Measurements from ENCODE around the gene GSTCD. TPM values are rescaled to one million over a fixed set of nuclear protein-coding genes. Genes with fewer than 3 reads are reported as not detected.
"Not testable (repeated sequence)": the region's sequence is repeated elsewhere in the genome, so short reads cannot be mapped to it uniquely, and the experiment has no call there.

The GSTCD gene
- polyA plus RNA-seq, 4 donors: 15.0 to 19.7 (median 17.3) TPM

DNA sequence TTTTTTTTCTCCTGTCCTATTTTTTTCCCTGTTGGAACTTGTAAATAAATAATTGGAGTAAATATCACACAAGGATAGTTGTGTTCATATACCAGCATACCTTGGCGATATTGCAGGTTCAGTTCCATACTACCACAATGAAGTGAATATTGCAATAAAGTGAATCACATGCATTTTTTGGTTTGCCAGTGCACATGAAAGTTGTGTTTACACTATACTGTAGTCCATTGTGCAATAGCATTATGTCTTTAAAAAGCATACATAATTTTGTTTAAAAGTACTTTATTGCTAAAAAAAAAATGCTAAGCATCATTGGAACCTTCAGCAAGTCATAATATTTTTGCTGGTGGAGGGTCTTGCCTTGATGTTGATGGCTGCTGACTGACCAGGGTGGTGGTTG lies 88.6 kb downstream of the GSTCD start:
- no peak for DNase-seq (ENCODE audit: low read depth in 4 of 4, low spot score in 3 of 4)

DNA sequence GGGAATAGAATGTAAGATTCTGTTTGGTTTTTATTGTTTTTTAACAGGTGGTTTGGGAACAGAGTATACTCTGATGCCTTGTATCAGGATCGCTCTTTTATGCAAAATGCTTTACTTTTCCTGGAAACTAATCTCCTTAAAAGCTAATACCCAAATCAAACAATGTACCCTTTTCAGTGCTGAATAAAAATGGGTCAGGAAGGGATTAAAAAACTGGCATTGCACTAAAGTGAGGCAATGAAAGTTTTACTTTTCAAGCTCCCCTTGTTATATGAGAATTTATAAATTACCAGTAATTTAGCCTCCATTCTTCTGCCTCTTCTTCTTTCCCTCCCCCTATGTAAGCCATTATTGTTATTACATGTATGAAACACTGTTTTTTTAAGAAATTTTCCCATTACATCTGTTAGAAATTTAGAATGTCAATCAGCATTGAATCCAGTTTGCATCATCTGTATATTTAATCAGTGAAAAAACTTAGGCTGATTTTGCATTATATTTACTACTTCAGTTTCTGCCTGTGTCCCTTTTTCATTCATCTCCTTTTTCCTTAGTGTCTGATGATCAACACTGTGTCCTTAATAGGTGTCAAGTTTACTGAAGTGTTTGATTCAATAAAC lies 97.0 kb downstream of the GSTCD start:
- DNase-seq (ENCODE audit: low read depth in 4 of 4, low spot score in 3 of 4): no peak

DNA sequence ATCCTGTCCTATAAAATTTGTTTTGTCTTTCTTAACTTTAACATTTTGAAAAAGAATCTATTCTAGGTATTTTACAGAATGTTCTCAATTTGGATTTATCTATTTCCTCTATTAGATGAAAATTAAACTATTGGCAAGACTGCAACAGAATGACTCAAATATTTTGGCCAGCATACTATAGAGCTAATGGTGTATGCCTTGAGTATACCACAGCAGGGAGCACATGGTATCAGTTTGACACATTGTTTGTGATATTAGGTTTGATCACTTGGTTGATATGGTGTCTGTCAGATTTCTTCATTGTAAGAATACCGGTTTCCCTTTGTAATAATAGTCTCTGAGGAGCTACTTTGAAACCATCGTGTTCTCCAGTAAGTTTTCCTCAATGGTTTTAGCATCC lies 98.9 kb downstream of the GSTCD start:
- no peak for DNase-seq (ENCODE audit: low read depth in 4 of 4, low spot score in 3 of 4)

DNA sequence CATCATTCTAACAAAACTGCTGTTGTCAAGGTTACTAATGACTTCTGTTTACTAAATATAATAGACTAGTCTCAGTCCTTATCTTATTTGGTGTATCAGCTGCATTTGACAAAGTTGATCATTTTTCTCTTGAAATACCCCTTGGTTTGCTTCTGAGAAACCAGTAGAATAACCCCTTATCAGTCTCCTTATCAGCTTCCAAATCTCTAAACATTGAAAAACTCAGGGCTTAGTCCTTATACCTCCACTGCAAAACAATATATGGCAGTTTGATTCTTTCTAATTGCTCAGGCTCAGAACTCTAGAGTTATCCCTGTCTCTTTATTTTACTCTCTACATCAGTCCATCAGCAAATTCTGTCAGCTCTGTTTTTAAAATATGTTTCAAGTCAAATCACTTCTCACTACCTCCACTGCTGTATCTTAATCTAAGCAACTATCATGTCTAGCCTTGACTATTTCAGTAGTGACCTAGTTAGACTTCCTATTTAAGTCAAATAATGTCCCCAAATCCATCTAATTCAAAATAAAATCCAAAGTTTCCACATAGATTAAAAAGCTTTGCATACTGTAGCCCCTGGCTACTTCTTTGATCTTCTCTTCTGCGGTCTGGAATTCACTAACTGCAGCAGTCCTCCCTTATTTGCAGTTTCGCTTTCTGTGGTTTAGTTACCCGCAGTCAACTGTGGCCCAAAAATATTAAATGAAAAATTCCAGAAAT lies 99.6 kb downstream of the GSTCD start:
- DNase-seq (ENCODE audit: low read depth in 4 of 4, low spot score in 3 of 4): no peak

DNA sequence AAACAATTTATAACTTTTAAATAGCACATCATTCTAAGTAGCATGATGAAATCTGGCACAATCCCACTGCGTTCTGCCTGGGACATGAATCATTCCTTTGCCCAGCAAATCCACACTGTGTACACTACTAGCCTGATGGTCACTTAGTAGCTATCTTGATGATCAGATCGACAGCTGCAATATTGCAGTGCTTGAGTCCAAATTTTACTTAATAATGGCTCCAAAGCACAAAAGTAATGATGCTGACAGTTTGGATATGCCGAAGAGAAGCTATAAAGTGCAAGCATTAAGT lies 100.1 kb downstream of the GSTCD start:
- DNase-seq (ENCODE audit: low read depth in 4 of 4, low spot score in 3 of 4): no peak

DNA sequence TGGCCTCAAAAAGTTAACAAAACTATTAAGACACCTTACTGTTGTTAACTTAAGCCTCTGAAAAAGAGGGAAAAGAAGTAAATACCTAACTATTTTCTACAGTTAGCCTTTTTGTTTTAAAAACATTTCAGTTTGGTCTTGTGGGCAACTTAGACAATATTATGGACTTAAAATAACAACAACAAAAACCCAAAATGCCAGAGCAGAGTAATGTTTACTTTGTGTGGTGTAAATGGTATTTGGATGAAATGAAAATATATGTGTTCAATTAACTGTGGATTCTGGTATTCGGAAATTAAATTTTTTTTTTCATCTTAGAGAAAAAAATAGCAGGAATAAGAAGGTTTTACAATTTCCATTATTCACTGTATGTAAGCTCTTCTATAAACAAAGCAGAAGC lies 107.1 kb downstream of the GSTCD start:
- no peak for DNase-seq (ENCODE audit: low read depth in 4 of 4, low spot score in 3 of 4)

DNA sequence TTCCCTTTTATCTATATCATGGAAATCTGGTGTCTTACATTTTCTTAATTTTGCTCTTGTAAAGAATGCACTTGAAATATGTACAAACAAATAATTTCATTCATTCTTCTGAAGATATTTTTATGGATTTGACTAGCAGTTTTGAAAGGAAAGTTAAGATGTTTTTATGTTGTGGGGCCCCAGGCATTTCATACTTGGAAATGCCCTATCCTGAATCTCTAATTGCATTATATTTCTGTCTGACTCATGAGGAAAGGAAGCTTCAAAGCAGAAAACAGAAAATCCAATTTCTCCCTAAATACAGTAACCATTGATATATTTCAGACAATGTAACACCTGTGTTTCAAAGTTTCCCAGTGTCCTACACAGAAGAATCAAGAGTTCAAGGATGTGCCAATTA lies 113.5 kb downstream of the GSTCD start:
- DNase-seq (ENCODE audit: low read depth in 4 of 4, low spot score in 3 of 4): no peak

DNA sequence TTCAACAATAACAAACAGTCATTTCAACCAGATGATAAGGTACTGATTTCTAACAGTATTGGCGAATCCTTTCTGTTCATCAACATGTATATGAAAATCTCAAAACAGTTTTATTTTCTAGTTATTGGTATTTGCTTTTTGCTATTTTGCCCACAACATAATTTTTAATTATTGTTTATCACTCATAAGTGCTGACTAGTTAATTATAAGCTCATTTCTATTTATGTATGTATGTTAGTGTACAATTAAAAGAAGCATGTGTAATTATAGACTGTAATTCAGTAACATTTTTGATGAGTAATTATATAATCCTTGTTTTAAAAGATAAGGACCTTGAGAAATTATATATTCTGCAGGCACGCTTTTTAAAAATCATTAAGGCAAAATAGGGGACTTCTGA lies 119.5 kb downstream of the GSTCD start:
- no peak for DNase-seq (ENCODE audit: low read depth in 4 of 4, low spot score in 3 of 4)

DNA sequence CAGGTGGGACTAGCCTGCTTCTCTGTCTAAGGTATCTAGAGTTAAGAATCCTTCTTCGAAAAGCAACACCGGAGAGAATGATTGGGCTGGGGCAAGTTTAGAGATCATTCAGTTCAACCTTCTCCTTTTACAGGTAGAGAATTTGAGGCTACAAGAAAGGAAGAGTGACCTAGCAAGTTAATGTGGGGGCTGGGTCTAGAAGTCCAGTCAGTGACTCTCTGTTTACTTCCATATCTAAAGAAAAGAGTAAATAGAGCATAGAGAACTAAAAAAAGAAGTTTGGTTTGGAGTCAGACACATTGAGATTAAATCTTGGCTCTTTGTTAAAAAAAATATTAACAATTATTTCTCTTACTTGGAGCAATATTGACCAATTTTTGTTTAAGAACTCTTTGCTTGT lies 122.6 kb downstream of the GSTCD start:
- DNase-seq (ENCODE audit: low read depth in 4 of 4, low spot score in 3 of 4): no peak

DNA sequence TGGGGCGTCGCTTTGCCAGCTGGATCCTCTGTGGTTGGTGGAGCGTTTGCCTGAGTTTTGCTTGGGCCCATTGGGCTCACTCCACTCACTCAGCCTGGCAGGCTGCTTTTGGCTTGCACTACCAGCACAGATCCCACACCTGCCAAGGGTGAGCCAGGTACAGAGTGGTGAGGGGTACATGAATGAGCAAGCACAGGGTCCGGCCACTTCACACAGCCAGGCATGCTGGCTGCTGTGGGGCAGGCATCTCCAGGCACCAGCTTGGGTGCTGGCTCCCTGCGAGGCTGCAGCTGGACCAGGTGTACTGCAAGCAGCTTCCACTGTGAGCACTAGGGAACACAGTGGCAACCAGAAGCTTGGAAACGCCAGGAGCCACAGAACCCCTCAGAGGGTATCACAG lies 126.6 kb downstream of the GSTCD start:
- no peak for DNase-seq (ENCODE audit: low read depth in 4 of 4, low spot score in 3 of 4)

DNA sequence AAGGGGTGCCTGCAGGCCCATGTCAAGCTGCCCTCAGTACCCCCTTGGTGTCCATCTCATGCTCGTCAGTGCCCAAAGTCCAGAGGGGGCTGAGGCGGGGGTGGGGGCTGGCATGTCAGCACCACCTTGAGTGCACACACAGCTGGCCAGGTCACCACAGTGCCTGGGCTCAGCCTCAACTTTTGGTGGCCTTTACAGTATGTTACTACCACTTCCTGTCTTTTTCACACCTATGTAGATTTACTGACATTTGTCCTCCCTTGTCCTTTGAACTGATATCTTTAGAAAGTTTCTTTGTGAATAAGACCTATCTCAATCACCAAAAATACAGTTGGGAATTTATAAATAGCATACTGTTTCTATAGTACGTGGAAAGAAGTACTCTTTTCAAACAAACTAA lies 128.0 kb downstream of the GSTCD start:
- no peak for DNase-seq (ENCODE audit: low read depth in 4 of 4, low spot score in 3 of 4)

DNA sequence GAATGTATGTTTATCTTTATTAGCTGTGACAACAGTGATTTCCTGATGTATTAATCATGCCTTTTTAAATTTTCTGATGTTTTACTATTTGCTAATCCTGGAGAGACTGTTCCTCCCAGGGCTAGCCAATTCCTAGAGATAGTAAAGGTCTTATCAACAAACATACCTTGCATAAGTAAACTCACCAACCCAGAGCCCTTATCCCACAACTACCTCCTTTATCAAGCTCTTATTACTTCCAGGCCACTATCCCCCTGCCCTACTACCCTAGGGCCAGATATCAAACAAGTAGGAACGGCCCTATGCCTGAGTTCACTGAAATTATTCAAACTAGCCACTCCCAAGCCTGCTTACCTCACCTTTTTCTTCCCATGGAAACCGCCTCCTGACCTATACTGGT lies 128.5 kb downstream of the GSTCD start:
- no peak for DNase-seq (ENCODE audit: low read depth in 4 of 4, low spot score in 3 of 4)

DNA sequence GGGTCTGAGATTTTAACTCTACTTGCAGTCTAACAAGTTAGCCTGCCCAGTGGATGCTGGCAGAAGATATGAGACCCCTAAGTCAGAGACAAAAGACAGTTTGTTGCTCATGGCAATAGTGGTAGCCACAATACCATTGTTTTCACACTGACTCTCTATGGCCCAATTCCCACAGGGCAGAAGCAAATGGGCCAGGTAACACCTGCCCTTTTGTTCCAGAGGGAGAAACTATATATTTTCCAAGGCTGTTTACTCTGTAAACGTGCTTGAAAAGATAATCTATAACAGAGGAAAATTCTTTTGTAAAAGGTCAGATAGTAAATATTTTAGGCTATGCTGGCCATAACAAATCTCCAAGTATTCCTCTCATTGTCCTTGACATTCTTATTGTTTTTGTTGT lies 129.5 kb downstream of the GSTCD start:
- DNase-seq (ENCODE audit: low read depth in 4 of 4, low spot score in 3 of 4): no peak

DNA sequence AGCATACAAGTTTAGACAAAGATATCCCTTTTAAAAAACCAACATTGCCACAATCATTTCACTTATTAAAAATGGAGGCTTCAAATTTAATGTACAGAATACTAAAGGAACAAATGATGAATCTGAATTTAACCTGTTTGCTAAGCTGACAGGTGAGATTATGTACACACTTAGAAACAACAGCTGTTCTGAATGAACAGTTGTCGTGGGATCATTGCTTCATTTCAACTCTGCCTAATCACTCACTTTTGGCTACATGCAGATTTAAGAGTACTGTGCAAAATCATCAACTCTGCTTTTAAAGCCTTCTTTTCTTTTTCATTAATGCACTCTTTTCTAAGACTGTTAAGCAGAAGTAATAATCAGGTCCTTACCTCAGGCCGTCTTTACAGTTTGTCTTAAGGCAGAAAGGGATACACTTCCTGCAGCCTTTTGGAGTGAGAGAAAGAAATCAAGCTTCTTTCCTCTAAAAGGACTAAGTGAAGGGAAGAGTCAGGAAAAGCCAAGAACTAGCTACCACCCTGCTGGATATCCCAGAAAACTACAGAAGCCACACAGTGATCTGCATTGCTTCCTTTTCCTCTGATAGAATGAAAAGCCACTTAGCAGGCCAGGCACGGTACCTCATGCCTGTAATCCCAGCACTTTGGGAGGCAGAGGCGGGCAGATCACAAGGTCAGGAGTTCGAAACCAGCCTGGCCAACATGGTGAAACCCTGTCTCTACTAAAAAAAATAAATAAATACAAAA lies 132.0 kb downstream of the GSTCD start:
- DNase-seq (ENCODE audit: low read depth in 4 of 4, low spot score in 3 of 4): no peak

DNA sequence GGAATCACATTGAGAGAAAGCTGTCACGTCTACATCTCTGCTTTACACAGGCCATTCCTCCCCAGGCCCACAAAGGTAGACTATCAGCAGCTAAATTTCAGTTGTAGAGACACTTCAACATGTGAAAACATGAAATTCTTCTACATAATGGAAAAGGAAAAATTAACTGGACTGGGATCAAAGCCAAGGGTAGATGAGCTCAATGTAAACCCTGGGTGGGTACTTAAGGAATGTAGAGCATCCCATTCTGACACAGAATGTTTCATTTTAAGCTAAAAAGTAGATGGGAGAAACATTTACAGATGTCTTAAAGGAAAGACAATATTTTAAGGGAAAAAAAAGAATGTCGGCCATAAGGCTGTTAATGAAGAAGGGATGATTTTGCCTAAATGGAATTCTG lies 135.4 kb downstream of the GSTCD start:
- DNase-seq (ENCODE audit: low read depth in 4 of 4, low spot score in 3 of 4): no peak

DNA sequence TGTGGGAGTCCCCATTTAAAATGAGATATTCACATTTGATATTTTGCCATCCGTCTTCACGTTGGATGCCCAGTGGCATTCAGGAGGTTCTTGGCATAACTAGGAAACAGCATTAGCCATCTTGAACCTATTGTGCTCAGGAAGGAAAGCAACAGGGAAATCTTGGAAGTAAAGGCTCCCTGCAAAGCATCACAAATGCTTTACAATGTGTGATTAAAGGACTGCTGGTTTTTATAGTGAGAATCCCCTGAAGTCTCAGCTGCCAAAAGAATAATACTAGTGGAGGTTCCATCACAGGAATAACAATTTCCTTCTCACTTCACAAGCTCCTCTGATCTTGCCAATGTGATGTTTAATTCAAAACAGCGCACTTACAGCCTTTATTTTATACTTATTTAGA lies 137.0 kb downstream of the GSTCD start:
- DNase-seq (ENCODE audit: low read depth in 4 of 4, low spot score in 3 of 4): no peak

DNA sequence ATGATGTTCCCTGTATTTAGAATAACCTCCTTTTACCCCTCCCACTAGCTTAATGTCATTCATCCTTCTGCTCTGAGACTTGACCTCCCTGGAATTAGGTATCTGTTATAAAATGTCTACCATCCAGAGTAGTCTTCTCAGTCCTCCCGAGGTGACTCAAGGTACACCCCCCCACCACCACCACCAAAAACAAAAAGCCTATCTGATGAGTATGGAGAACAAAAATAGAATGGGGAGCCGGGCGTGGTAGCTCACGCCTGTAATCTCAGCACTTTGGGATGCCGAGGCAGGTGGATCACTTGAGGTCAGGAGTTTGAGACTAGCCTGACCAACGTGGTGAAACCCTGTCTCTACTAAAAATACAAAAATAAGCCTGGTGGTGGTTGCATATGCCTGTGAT lies 139.8 kb downstream of the GSTCD start:
- DNase-seq (ENCODE audit: low read depth in 4 of 4, low spot score in 3 of 4): not testable (repeated sequence)

DNA sequence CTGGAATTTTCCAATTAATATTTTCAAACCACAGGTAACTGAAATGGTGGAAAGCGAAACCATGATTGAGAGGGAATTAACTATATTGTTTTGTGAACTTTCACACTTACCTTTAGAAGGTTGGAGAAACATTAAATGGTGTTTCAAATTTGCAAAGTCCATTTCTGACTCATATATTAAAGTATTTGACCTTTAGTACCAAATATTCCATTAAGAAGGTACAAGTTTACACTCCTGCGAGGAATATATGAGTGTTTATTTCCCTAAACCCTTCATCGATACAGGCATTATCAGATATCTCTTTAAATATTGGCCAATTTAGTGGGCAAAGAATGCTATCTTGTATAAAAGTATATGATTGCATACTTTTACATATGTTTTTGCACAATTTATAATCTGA lies 142.6 kb downstream of the GSTCD start:
- no peak for DNase-seq (ENCODE audit: low read depth in 4 of 4, low spot score in 3 of 4)

DNA sequence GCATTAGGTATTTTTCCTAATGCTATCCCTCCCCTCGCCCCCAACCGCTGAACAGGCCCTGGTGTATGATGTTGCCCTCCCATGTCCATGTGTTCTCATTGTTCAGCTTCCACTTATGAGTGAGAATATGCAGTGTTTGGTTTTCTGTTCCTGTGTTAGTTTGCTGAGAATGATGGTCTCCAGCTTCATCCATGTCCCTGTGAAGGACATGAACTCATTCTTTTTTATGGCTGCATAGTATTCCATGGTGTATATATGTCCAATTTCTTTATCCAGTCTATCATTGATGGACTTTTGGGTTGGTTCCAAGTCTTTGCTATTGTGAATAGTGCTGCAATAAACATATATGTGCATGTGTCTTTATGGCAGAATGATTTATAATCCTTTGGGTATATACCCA lies 143.6 kb downstream of the GSTCD start:
- DNase-seq (ENCODE audit: low read depth in 4 of 4, low spot score in 3 of 4): not testable (repeated sequence)

DNA sequence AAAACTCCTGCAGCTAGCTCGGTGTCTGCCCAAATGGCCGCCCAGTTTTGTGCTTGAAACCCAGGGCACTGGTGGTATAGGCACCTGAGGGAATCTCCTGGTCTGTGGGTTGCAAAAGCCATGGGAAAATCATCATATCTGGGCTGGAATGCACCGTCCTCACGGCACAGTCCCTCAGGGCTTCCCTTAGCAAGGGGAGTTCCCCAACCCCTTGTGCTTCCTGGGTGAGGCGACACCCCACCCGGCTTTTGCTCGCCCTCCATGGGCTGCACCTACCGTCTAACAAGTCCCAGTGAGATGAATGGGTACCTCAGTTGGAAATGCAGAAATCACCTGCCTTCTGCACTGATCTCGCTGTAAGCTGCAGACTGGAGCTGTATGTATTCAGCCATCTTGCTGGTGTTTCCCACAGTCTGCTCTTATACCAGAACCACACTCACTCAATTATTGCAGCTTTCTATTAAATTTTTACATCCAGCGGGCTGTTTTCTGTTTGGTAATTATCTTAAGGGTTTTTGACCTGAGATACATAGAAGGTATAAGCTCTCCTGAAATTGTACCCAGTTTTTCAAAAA lies 150.0 kb downstream of the GSTCD start:
- DNase-seq (ENCODE audit: low read depth in 4 of 4, low spot score in 3 of 4): no peak

DNA sequence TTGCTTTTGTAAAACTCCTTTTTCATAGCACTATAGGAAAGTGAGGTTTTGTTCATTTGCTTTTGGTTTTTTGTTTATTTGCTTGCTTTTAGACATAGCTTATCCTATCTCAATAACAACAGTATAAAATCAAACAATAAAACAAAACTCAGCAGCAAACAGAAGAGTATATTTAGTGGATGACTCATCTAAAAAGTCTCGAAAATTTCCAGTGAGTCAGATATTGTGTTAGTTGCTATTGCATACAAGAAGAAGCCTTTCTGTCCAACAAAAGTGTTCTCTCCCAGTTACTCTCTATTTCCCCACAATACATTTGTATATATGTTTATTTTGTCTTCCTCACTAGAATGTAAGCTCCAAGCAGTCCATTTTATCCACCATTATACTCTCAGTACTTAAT lies 150.6 kb downstream of the GSTCD start:
- no peak for DNase-seq (ENCODE audit: low read depth in 4 of 4, low spot score in 3 of 4)

DNA sequence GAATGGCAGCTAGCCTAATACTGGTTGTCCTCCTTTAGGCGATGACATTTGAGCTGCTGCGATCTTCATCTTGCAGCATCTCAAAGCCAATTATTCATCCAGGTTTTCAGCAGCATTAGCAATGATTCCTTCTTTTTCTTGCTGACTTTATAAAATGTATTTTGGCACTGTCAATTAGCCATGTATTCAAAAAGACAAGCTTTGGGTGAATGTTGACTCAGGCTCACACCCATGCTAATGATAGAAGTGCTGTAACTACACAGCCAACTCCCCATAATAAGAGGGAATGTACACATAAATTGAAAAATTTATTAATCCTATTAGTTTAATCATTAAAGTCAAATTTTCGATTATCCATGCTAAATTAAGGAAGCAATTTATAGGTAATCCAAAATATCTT lies 162.4 kb downstream of the GSTCD start:
- no peak for DNase-seq (ENCODE audit: low read depth in 4 of 4, low spot score in 3 of 4)
